Measurements from ENCODE around the gene APOBEC3C. TPM values are rescaled to one million over a fixed set of nuclear protein-coding genes. Genes with fewer than 3 reads are reported as not detected.
"Not testable (repeated sequence)": the region's sequence is repeated elsewhere in the genome, so short reads cannot be mapped to it uniquely, and the experiment has no call there.

APOBEC3C gene
- total RNA-seq, 1 donor from 2014 or later = 18.5 TPM

GRCh38 chr22:38973289-38974169 is 40.5 kb upstream of the APOBEC3C start:
- DNase-seq (ENCODE audit: low read depth) = no peak
- no peak overlapping the region for H3K4me3 ChIP-seq (ENCODE audit: low read depth, low read length)
- TF ChIP-seq CTCF (conservative IDR thresholded peaks at IDR 0.05; ENCODE audit: low read depth, low read length) = peak; percentile 87

GRCh38 chr22:38974170-38974825 is 39.8 kb upstream of the APOBEC3C start:
- no peak for TF ChIP-seq CTCF (conservative IDR thresholded peaks at IDR 0.05; ENCODE audit: low read depth, low read length)
- no peak overlapping the region for H3K4me3 ChIP-seq (ENCODE audit: low read depth, low read length)
- no peak for DNase-seq (ENCODE audit: low read depth)

GRCh38 chr22:38974826-38975175 is 39.3 kb upstream of the APOBEC3C start:
- no peak for TF ChIP-seq CTCF (conservative IDR thresholded peaks at IDR 0.05; ENCODE audit: low read depth, low read length)
- no peak overlapping the region for H3K4me3 ChIP-seq (ENCODE audit: low read depth, low read length)
- no peak for DNase-seq (ENCODE audit: low read depth)

GRCh38 chr22:38977289-38977688 is 36.8 kb upstream of the APOBEC3C start:
- DNase-seq (ENCODE audit: low read depth); H3K4me3 ChIP-seq (ENCODE audit: low read depth, low read length): not testable (repeated sequence)

GRCh38 chr22:38980587-38980986 is 33.5 kb upstream of the APOBEC3C start:
- not testable (repeated sequence) for H3K4me3 ChIP-seq (ENCODE audit: low read depth, low read length); DNase-seq (ENCODE audit: low read depth)

GRCh38 chr22:38981005-38981991 is 32.8 kb upstream of the APOBEC3C start:
- DNase-seq (ENCODE audit: low read depth) = no peak
- TF ChIP-seq CTCF (conservative IDR thresholded peaks at IDR 0.05; ENCODE audit: low read depth, low read length) = peak; percentile 40
- H3K4me3 ChIP-seq (ENCODE audit: low read depth, low read length) = peak overlapping the region; percentile 41

GRCh38 chr22:38981992-38982927 is 31.8 kb upstream of the APOBEC3C start, which contains the start of gene APOBEC3B:
APOBEC3B (plus strand) TSS chr22:38982347; CDS start chr22:38982454, 107 bp downstream.
- H3K4me3 ChIP-seq (ENCODE audit: low read depth, low read length) = peak within 1 kb of the TSS; percentile 41
- TF ChIP-seq CTCF (conservative IDR thresholded peaks at IDR 0.05; ENCODE audit: low read depth, low read length) = no peak
- peak; percentile 81 for DNase-seq (ENCODE audit: low read depth)

Data from epithelial cell of proximal tubule (primary cell).